Middle frontal gyrus (tissue), 1 donor: ENCODE data around the gene HDAC4.
"Not testable (repeated sequence)": the region's sequence is repeated elsewhere in the genome, so short reads cannot be mapped to it uniquely, and the experiment has no call there.

Experiments
- DNase-seq: peaks from one replicate; pipeline ENCODE4 v3.0.0-alpha.2; 2015; ENCODE audit warnings: low spot score; ENCODE audit errors: extremely low spot score

The HDAC4 gene

DNA sequence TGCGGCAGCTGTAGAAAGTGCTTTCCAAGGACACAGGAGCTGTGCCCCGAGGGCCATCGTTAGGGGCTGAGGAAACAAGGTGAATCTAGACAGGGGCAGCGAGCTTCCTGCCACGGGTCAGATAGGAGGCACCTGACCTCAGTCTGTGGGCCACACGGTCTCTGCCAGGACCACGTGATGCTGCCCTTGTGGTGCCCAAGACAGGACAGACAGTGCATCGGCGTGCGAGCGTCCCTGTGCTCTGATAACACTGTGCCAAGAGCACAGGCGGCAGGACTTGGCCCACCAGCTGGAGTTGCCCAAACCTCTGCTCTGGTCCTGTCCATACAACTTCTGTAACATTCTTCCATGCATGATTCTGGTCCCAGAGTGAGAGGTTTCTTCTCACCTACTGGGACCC is 327.6 kb downstream of the HDAC4 start:
- DNase-seq: no peak

DNA sequence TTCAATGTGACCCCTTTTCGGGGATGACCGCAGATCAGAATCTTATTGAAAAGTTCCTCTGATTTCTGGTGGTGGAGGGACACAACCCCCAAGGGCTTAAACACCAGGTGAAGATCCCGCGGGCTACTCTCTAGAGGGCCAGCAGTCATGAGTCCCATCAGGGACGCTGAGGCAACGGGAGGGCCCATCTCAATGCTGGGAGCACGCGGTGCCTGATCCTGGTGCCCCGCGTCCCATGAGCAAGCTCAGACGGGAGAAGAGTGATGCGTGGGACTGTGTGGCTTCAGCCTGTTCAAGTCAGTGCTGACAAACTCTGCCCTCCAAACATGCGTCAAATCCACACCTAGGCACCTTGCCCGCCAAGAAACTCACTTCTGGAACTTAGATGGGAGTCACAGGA is 328.0 kb downstream of the HDAC4 start:
- DNase-seq: no peak

DNA sequence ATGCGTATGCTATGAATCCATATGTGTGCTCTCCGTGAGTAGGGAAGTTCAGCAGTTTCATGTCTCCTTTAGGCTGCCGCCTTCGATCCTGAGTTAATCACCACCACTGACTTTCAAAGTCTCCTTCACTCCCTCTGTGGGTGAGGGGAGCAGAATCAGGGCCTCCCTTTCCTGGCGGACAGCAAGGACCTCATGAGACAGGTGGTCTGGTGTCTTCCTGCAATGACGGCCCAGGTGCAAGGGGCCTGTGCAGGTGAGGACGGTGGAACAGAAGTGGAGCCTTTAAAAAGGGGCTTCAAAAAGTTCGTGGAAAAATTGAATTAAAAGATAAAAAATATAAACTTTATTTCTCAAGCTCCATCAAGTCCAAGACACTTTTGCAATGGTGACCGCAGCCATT is 330.4 kb downstream of the HDAC4 start:
- no peak for DNase-seq

DNA sequence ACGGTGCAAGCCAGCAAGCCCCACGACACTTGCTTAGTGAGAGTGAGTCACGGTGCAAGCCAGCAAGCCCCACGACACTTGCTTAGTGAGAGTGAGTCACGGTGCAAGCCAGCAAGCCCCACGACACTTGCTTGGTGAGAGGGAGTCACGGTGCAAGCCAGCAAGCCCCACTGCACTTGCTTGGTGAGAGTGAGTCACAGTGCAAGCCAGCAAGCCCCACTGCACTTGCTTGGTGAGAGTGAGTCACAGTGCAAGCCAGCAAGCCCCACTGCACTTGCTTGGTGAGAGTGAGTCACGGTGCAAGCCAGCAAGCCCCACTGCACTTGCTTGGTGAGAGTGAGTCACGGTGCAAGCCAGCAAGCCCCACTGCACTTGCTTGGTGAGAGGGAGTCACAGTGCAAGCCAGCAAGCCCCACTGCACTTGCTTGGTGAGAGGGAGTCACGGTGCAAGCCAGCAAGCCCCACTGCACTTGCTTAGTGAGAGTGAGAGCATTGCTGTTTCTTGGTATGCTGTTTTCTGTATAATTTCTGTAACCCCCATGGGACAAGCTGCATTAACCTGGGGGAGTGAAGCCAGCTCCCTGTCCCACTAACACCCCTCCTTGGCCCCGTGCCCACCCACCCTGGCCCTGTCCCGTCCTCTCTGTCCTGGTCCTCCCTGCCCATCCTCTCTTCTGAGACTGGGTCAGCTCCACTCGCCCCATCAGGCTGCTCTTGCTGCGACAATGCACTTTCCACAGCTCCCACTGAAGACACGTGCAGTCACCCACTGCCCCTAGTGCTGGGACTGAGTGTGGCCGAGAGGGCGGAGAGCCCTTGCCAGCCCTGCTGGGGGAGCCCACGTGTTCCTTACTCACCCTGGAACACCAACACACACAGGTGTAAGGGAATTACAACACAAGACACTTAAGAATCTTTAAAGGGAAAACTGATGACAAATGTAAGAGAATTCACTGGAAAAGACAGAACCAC is 331.2 kb downstream of the HDAC4 start:
- DNase-seq: not testable (repeated sequence)

DNA sequence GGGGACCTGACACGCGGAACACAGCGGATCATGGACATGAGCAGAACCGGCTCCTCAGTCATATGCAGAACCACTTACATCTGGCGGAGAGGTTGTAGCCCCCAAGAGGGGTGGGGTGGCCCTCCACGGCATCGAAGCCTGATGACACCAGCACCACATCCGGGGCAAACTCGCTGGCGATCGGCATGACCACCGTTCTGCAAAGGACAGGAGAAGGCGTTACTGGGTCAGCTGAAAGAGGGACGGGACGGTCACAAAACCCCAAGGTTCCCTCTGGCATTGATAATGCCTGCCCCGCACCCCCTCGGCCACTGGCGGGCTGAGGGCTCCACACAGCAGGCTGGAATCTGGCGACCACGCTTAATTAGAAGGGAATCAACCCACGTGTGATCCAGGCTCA is 332.4 kb downstream of the HDAC4 start:
- no peak for DNase-seq

DNA sequence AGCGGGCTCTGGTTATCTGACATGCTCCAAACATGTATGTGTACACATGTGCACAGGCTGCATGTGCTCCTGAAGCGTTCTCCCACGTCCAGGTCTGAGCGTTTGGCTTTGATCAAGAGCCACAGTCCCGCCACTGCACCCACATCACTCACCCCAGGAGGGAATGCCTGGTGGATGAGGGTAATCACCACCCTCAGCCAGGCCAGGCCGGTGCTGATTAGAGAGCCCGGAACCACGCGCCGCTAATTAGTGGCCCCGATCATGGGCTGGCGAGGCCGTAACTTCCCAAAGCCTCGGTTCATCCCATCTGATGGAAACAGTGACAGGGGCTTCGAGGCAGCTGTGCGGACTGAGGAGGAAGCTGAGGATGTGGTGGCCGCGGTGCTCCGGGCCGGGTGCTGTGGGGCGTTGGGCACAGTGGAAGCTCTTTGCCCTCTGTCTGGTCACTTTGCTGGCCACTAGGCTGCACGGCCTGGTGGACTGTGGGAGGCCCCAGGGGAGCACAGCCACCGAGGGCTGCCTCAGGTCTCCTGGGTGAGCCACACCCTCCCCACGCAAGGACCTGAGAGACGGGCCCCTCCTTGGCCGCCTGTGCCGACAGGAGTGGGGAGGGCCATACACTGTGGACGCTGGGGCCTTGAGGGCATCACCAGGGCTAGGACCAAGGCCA is 333.5 kb downstream of the HDAC4 start:
- DNase-seq: no peak

DNA sequence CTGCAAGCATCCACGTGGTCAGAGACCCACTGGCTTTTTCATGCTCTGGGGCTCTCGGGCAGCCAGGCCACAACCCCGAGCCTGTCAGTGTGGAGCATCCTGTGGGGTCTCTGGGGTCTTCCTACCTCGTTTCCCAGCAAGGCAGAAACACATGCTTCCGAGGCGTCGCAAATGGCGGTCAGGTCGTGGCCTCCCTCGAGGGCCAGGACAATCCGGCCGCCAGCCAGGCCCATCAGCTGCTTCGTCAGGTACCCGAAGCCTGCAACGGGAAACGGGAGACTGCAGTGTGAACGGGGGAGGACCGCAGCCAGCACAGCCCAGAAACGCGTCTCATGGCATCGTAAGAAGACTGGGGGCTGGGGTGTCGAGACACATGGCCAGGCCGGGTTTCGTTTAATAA is 334.2 kb downstream of the HDAC4 start:
- DNase-seq: no peak

DNA sequence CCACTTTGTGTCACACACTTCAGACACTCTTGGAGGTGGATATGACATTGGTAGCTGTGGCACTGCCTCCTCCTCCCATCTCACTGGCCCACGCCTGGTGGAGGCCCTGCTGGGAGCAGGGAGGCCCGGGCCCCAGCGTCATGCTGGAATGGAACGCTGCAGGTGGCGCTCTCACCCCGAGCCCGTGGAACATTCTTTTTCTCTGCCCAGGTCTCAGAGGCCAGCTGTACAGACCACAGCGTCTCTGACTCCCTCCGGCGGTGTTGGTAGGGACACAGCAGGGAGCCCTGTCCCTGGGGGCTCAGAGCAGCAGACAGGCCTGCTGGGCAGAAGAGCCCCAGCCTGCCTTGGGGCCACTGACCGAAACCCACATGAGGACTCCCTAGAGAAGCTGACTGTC is 334.9 kb downstream of the HDAC4 start:
- DNase-seq: no peak

DNA sequence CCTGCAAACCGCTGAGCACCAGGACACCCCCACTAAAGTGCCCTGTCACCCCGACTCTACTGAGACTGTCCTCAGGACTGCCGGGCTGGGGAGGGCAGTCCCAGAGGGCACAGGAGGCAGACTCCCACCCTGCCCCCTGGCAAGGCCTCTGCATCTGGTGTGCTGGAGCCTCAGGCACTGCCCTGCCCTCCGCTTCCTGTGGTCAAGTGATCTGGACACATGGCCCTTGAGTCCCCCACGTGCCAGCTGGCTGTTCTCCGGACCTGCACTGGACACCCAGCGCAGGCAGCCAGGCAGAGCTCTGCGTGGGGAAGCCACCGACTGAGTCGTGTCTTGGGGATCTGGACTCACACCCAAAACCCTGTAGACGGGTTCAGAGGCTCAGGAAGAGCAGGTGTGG is 335.3 kb downstream of the HDAC4 start:
- no peak for DNase-seq

DNA sequence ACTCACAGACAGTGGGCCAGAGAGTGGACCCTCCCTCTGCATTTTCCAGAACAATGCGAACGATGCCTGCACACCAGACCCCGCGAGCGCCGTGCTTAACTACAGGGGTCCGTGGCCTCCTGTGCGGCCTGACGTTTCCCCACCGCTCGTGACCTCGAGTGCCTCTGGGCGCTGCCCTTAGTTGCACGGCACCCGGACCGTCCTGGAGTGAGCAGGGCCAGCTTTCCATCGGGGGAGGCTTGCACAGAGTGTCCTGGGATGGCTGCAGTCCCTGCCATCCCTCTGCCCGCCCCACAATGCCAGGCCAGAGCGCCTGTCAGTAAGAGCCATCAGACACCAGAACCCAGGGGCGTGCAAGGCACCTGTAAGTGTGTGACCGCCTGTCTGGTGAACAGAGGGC is 335.9 kb downstream of the HDAC4 start:
- DNase-seq: no peak

DNA sequence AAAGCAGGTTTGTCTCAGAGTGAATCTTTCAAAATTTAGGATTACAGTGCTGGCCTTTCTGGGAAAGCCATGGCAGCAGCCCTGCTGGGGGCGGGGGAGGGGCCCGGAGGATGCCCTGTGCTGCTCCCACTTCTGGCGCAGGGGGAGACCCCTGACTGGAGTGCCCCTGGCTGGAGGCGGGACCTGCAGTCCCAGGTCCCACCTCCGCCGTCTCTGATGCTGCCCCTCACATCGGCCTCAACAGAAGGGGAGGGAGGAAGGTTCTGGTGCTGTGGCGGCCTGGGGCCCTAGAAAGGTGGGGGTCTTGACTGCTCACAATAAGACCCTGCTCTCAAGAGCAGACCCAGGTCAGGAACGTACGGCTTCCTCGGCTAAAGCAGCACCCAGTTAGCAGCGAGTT is 336.6 kb downstream of the HDAC4 start:
- no peak for DNase-seq

DNA sequence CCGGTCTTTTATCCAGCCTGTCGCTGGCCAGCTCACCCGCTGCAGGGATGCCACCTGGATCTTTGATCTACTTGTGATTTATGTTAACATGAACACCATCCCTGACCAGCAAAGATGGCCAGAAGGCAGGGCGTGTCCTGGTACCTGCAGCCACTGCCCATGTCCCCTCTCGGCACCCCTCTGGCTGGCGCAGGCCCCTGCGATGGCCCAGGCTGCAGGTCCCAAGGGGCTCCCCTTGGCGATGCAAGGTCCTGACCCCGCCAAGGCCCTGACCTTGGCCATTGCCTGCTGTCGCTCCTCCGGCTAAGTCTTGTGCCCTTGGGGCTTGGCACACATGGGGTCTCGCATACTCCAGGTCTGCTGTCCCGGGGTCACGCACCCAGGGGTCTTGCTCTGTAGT is 338.1 kb downstream of the HDAC4 start:
- DNase-seq: no peak

DNA sequence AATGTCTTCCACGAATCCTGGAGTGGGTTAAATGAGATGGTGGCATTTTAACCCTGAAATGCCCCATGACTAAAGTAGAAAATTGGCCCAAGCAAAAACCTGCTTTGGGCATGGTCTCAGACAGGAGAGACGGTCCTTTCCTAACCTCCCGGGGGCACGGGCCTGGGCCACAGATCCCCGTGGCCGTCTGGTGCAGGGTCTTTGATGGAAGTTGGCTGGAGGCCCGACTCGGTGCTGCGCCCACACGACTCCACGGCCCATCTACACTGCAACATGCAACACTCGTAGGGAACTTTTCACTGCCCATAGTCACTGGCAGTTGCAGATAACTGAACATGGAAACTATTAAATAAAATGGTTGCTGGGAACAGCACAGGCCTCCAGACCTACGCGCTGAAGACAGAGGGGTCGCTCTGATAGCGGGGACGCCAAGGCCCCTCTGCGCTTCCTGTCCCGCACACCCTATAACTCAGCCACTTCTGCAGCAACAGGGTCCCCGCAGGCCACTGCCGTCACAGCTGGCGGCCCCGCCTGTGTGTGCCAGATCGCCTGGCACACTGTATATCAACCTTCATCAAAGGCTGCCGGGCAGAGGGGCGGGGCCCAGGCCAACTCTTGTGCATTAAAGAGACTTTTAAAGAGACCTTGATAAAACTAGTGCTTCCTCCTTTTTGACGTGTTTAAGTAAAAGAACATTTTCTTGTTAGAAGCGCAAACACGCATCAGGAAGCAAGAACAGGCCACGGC is 338.8 kb downstream of the HDAC4 start:
- DNase-seq: no peak

DNA sequence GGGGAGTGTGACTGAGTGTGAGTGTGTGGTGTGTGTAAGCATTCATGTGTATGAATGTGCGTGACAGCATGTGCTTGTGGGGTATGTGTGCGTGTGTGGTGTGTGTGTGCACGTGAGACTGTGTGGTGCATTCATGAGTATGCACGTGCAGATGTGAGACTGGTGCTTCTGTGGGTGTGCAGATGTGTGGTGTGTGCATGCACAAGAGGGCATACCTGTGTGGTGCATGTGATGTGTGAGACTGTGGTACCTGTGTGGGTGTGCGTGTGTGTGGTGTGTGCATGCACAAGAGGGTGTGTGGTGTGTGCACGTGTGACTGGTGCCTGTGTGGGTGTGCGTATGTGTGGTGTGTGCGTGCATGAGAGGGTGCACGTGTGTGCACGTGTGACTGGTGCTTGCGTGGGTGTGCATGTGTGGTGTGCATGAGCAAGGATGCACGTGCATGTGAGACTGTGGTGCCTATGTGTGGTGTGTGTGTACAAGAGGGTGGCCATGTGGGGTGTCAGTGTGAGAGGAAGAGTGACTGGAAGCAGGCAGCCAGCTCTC is 339.6 kb downstream of the HDAC4 start:
- DNase-seq: no peak

DNA sequence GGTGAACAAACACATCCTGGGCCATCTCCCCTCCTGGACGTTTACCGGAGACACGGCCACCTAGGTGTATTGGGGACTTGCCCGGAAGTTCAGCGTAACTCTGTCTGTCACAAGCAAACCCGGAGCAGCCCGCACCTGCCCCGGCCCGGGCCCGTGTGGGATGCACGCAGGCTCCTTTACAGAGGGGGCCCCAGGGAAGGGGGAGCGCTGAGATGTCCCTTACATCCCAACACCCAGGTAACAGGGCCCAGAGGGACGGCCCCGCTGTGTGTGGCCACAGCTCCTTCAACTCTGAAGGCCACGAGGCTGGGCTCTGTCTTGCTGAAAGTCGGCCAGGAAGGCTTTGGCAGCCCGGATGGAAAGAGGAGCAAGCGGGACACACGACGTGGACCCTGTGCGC is 340.1 kb downstream of the HDAC4 start:
- no peak for DNase-seq

DNA sequence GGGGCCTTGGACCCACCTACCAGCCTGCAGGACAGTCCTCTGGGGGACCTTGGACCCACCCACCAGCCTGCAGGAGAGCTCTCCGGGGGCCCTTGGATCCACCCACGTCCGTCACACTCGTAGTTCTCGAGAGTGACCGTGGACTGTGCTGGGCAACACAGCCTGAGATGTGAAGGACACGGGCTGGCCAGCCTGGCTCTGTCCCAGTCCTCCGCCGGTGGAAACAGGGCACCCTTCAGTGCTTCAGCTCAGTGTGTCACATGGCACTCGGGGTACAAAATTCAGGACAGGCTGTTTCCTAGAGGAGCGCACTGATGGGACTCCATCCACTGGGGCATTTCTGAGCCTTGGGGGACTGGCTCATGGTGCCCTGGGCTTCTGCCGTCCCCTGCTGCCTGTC is 341.0 kb downstream of the HDAC4 start:
- DNase-seq: no peak

DNA sequence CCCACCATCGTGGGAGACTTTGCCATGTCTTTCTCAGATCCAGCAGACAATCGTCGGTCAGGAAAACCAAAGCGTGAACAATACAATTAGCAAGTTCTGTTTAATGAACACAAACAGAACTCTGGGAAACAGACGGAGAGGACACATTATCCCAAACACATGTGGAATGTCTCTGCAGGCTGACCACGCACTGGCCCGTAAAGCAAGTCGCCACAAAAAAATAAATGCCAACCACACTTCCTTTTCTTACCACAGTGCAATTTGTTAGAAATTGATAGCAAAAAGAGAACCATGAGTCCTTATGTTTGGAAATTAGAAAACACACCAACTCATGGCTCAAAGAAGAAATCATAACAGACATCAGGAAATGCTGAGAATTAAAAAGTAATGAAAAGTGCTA is 342.1 kb downstream of the HDAC4 start:
- no peak for DNase-seq

DNA sequence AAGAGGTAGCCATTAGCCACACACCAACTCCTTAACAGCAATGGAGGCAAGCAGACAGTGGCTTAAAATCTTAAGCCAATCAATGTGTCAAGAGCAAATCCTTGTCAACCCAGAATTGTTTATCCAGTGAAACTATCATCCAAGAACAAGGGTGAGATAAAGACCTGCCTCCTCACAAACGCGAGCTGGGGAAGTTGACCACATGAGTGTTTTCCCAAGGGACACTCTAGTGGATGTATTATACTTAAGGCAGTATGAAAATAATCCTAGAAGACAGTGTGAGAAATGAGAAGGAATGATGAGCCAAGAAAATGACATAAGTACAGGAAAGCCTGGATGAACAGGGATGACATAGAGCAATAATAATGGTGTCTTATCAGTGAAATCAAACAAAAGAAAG is 343.3 kb downstream of the HDAC4 start:
- no peak for DNase-seq

DNA sequence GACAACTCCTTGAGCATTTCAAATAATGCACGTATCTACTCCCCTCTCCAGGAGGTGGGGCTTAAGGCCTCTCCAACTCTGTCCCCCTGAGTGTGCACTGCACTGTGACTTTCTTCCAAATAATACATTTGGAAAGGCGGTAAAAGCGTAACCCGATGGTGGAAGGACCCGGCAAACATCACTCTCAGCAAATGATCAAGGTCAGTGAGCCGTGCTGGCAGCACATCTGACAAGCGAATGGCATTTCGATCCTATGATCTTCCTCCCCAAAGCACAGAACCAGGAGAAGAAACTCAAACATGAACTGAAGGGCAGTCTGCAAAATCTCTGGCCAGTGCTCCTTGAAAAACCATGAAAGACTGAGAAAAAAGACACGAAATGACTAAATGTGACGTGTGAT is 344.2 kb downstream of the HDAC4 start:
- DNase-seq: no peak

DNA sequence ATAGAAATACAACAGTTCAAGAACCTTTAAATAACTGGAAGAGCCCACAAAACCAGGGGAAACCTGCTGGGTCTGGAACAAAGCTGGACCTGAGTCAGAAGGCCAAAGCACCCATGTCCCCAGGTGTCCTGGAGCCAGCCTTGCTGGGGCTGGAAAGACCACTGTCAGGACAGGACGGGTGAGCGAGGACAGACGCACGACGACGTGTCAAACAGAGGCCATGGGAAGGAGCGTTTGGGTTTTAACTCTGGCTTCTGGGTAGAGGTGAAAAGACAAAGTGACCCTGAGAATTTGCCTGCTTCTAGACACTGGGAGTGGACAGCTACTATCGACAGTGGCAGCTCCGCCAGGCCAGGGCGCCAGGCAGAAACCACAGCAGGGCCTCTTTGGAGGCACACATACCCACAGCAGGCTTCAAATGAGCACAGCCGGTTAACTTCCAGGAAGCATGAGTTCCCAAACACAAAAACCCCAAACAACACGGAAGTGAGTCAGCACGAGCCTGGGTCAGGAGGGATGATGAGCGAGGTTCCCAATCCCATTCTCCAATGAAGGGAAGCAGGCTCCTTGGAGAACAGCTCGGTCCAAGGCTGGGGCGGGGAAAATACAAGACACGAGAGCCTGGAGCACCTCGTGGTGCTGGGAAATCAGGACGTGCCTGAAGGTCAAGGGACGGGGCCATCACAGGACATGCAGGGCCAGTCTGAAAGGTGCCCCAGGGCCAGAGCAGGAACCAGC is 344.9 kb downstream of the HDAC4 start:
- DNase-seq: no peak

DNA sequence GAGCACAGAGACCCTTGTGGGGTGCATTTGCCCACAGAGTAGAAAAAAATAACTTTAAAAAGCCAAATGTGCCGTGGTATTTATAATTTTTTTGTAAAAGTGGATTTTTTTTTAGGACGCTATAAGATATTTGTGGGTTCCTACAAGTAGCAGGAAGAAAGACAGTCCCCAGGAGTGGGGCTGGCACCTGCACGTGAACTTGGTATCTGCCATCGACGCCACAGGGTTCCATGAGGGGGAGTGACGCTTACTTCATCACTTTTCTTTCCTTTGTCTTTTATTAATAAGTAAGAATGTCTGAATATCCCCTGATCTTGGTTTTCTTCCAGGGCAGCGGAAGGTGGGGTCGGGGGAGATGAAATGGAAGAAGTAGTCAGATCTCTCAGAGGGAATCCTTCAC is 345.9 kb downstream of the HDAC4 start:
- DNase-seq: no peak
